ENCODE measurements around the gene ZNF117.
"Not testable (repeated sequence)": the region's sequence is repeated elsewhere in the genome, so short reads cannot be mapped to it uniquely, and the experiment has no call there.

Gene ZNF117

GRCh38 chr7:64997927-64998391 lies 7.1 kb upstream of the ZNF117 start:
- DNase-seq (ENCODE audit: extremely low spot score, insufficient read length, low read depth) (no peak), FAIRE-seq (no peak)

- DNase-seq (ENCODE audit: extremely low spot score, insufficient read length, low read depth) = no peak
- FAIRE-seq = no peak
These were observed 6.5 kb upstream of the ZNF117 start for GRCh38 chr7:64997164-64997908.

- DNase-seq (ENCODE audit: extremely low spot score, insufficient read length, low read depth) (no peak), FAIRE-seq (no peak)
These were observed 5.5 kb upstream of the ZNF117 start for GRCh38 chr7:64996305-64996704.

- FAIRE-seq (no peak), DNase-seq (ENCODE audit: extremely low spot score, insufficient read length, low read depth) (no peak)
These were observed 3.1 kb upstream of the ZNF117 start for GRCh38 chr7:64993901-64994300.

- no peak for DNase-seq (ENCODE audit: extremely low spot score, insufficient read length, low read depth)
- FAIRE-seq = no peak
These were observed 2.1 kb upstream of the ZNF117 start for GRCh38 chr7:64992971-64993370.

- no peak for FAIRE-seq
- no peak for DNase-seq (ENCODE audit: extremely low spot score, insufficient read length, low read depth)
These were observed 620 bp downstream of the ZNF117 start for GRCh38 chr7:64990216-64990615.

GRCh38 chr7:64978497-64979203 lies 12.2 kb downstream of the ZNF117 start:
- DNase-seq (ENCODE audit: extremely low spot score, insufficient read length, low read depth) = no peak
- FAIRE-seq = no peak

- DNase-seq (ENCODE audit: extremely low spot score, insufficient read length, low read depth) = no peak
- FAIRE-seq = no peak
These were observed 25.2 kb downstream of the ZNF117 start for GRCh38 chr7:64965594-64965993.

- DNase-seq (ENCODE audit: extremely low spot score, insufficient read length, low read depth) (no peak), FAIRE-seq (no peak)
These were observed 31.6 kb downstream of the ZNF117 start for GRCh38 chr7:64959072-64959747.

GRCh38 chr7:64951250-64951848 lies 39.5 kb downstream of the ZNF117 start:
- no peak for FAIRE-seq
- peak; percentile 17 for DNase-seq (ENCODE audit: extremely low spot score, insufficient read length, low read depth)

- FAIRE-seq; DNase-seq (ENCODE audit: extremely low spot score, insufficient read length, low read depth): not testable (repeated sequence)
These were observed 40.2 kb downstream of the ZNF117 start for GRCh38 chr7:64950673-64951072.

- FAIRE-seq; DNase-seq (ENCODE audit: extremely low spot score, insufficient read length, low read depth): not testable (repeated sequence)
These were observed 42.1 kb downstream of the ZNF117 start for GRCh38 chr7:64948774-64949173.

- DNase-seq (ENCODE audit: extremely low spot score, insufficient read length, low read depth) (no peak), FAIRE-seq (no peak)
These were observed 43.4 kb downstream of the ZNF117 start for GRCh38 chr7:64947252-64948000.

- no peak for DNase-seq (ENCODE audit: extremely low spot score, insufficient read length, low read depth)
- FAIRE-seq = no peak
These were observed 44.1 kb downstream of the ZNF117 start for GRCh38 chr7:64946772-64947171.

- FAIRE-seq = no peak
- DNase-seq (ENCODE audit: extremely low spot score, insufficient read length, low read depth) = no peak
These were observed 45.2 kb downstream of the ZNF117 start for GRCh38 chr7:64945503-64946175.

- DNase-seq (ENCODE audit: extremely low spot score, insufficient read length, low read depth); FAIRE-seq: not testable (repeated sequence)
These were observed 46.0 kb downstream of the ZNF117 start for GRCh38 chr7:64944667-64945502.

GRCh38 chr7:64940021-64940420 lies 50.8 kb downstream of the ZNF117 start:
- DNase-seq (ENCODE audit: extremely low spot score, insufficient read length, low read depth); FAIRE-seq: not testable (repeated sequence)

GRCh38 chr7:64938540-64938939 lies 52.3 kb downstream of the ZNF117 start:
- FAIRE-seq = no peak
- DNase-seq (ENCODE audit: extremely low spot score, insufficient read length, low read depth) = no peak

Data from GM18507 (cell line).